HEK293T (cell line): Measurements from ENCODE around the gene GNG12.

Source experiments
- BHLHE40 ChIP-seq: fragments of 450-650 bp; IDR thresholded peaks from 2 replicates; pipeline ENCODE4 v1.6.1; 2016; ENCODE audit warnings: mild to moderate bottlenecking, moderate library complexity, borderline replicate concordance
- ELF4 ChIP-seq: fragments of 450-650 bp; IDR thresholded peaks from 2 replicates; pipeline ENCODE4 v1.6.1; 2017; ENCODE audit warnings: antibody characterized with exemption
- FOXK2 ChIP-seq: fragments of 450-650 bp; IDR thresholded peaks from 2 replicates; pipeline ENCODE4 v1.6.1; 2016; ENCODE audit warnings: mild to moderate bottlenecking
- FOXM1 ChIP-seq: fragments of 450-650 bp; IDR thresholded peaks from 2 replicates; pipeline ENCODE4 v1.6.1; 2017; ENCODE audit warnings: mild to moderate bottlenecking, borderline replicate concordance
- L3MBTL2 ChIP-seq: fragments of 450-650 bp; conservative IDR thresholded peaks from 2 replicates; pipeline ENCODE4 v1.6.1; 2016; ENCODE audit warnings: mild to moderate bottlenecking
- NFRKB ChIP-seq: fragments of 450-650 bp; IDR thresholded peaks from 2 replicates; pipeline ENCODE4 v1.6.1; 2016; ENCODE audit warnings: mild to moderate bottlenecking, moderate library complexity
- SP1 ChIP-seq: fragments of 450-650 bp; IDR thresholded peaks from 2 replicates; pipeline ENCODE4 v1.6.1; 2017
- SUZ12 ChIP-seq: fragments of 450-650 bp; IDR thresholded peaks from 2 replicates; pipeline ENCODE4 v1.6.1; 2016; ENCODE audit warnings: mild to moderate bottlenecking
- ZNF384 ChIP-seq: fragments of 450-650 bp; IDR thresholded peaks from 2 replicates; pipeline ENCODE4 v1.6.1; 2016
- TF ChIP-seq, protein P1 (sequence below): fragments of 450-650 bp; IDR thresholded peaks from 2 replicates; pipeline ENCODE4 v1.6.1; 2016

GRCh38 chr1:67832737-67833601, at the start of gene GNG12:
- TF ChIP-seq ZNF384 (no peak), SUZ12 (no peak), FOXK2 (no peak), FOXM1 (0 out of 2 replicates have a peak, but pooled peaks have one; percentile 43), BHLHE40 (no peak), NFRKB (no peak), L3MBTL2 (peak; percentile 67; the same call in 1 of the 2 replicates), SP1 (no peak), ELF4 (no peak)
- TF ChIP-seq, protein P1, sequence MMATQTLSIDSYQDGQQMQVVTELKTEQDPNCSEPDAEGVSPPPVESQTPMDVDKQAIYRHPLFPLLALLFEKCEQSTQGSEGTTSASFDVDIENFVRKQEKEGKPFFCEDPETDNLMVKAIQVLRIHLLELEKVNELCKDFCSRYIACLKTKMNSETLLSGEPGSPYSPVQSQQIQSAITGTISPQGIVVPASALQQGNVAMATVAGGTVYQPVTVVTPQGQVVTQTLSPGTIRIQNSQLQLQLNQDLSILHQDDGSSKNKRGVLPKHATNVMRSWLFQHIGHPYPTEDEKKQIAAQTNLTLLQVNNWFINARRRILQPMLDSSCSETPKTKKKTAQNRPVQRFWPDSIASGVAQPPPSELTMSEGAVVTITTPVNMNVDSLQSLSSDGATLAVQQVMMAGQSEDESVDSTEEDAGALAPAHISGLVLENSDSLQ: no peak
